Activated CD8-positive, alpha-beta memory T cell treated with anti-CD3 and anti-CD28 coated beads, Interleukin-2, amount 50 U/mL, for 1 hour (primary cell): ENCODE data around the gene ACAN.

ENCODE experiments used
- DNase-seq: peaks from one replicate; pipeline ENCODE4 v3.0.0-alpha.2; 2020; ENCODE audit errors: extremely low read depth

The ACAN gene

DNA sequence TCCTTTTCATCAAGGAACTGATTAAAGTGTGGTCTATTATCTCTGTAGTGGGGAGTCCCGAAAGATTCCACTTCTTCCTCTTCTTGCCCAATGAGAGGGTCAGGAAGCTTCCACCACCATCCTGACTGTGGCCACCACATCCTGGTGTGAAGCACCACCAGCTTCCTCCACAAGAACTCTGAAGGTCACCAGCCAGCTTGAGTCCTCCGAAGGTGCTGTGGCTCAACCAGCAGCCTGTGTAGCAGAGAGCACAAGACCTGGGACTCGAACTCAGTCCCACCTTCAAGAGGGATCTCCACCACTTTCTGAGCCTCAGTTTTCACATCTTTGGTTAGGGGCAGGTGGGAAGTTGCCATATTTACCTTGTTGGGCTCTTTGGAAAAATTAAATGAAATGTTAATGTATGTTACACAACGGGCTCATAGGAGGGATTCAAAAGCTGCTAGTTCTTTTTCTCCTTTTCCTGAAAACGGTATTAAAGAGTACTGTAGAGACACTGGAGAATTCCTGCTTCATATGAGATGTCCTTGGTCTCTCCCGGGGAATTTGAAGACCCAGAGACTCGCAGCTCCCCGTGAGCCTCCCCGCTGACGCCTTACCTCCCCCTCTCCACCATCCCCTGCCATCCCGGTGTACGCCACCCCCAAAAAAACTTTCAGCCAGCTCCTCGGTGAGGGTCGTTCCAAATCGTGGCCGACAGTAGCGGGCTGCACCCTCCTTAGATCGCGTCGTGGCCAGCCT is 816 bp upstream of the ACAN start:
- DNase-seq, result no peak

DNA sequence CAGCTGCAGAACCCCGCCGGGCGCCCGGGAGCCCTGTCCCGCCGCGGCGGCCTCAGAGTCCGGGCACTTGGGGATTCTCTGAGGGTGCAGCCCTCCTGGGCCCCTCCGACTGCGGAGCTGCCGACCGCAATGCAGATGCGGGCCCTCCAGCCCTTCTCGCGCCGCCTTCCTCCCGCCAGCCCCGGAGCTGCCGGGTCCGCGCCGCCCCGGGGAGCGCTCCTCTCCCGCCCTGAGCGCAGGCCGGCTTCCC is 320 bp upstream of the ACAN start:
- DNase-seq, result no peak

DNA sequence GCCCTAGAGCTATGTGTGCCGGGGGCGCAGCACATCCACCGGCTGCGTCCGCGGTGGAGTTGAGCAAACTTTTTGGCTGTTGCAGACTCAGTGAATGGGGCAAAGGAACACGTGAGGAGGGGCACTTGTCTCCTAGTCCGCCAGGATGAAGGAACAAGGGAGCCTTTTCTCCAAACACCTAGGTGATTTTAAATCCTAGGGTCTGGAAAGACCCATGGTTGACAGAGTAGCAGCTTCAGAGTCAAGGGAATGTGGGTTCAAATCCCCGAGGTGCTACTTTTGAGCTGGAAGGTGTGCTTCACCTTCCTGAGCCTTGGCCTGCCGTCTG is 648 bp downstream of the ACAN start:
- no peak for DNase-seq

DNA sequence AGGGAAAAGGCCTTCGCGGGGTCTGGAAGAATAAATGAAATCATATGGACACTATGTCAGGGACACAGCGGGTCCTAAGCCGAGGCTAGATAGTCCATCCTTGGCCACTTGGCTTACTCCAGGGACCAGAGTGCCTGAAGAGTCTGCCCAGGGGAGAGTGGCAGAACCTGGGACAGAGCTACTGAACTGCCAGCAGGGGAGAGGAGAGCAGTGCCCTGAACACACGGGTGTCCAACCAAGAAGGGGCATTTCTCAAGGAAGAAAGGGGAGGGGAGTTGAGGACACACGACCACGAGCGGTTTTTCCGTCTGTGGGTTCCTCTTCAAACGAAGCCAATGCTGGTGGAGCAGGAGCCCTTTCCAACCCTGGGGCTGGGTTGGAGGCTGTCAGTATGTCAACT is 1.0 kb downstream of the ACAN start:
- no peak for DNase-seq

DNA sequence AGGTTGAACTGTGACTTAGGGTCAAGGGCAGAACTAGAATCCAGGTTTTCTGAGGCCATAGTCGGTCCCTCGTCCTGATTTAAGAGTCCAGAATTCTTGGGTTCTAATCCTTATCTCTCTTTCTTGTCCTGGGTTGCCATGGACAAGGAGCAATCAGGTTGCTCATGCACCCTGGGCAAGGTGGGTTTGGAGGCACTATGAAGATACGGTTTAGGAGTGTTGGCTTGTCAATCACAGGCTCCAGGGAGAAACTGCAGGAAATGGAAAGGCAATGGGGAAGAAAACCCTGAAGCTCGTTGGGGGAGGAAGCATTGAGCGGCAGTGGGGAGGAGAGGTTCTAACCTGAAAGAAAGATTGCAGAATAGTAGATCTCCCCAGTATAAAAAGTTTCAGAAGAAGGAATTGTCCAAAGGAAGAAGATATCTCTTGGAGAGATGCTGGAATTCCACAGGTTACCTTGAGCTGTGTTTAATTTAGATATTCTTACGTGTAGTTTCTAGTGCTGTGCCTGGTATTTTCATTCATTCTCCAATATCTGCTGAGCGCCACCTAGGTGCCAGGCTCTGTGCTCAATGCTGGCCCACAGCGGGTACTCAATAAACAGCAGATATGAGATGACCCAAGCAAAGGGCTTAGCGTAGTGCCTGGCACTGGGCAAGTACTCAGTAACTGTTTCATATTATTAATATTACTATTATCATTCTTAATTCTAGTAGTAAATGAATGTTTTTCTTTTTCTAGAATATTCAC is 2.0 kb downstream of the ACAN start:
- DNase-seq, result no peak

DNA sequence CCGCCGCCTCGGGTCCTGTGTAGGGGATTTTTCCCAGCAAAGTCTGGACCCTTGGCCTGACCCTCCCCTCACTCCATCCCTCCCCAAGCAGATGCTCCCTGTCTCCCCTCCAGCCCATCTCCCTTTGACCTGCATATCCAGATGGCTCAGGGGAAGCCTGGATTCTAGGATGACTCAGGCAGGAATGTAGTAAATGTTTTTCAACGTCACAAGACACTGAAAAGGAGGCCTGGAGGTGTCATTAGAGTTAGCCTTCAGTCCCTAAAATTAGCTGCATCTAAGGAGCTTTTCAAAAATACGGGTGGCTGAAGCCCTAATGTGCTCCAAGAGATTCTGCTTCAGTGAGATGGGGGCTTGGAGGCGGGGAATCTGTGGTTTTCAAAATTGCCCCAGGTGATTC is 7.2 kb downstream of the ACAN start:
- DNase-seq, result no peak

DNA sequence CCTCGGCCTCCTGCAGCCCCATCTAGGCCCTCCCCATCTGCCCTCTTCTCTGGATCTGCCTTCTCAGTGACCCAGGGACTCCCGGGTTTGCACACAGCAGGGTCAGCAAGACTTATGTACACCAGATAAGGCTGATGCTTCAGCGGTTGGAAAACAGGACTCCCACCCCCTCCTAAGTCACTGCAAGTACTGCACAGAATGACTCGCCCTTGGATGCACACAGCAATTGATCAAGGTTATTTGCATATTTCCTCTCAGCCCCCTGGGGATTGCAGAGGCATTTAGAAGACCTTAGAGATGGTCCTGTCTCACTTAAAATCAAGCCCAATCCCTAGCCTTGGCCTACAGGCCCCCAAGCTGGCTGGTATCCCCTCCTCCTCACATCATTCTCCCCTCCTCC is 8.9 kb downstream of the ACAN start:
- DNase-seq, result no peak

DNA sequence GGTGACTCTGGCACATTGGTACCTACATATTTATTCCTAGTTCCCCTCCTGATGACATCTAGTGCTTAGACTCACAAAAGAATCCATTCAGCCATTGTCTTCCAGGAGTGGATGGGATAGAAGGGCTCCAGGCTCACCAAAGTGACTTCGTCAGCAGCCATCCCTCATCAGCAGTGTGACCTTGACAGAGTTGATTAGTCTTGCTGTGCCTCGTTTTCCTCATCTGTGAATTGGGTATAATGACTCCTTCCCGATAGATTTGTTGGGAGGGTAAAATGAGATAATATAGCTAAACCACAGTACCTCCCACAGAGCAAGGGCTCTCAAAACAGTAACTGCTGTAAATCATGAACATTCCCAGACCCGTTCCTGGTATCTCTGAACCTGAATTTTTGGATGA is 10.7 kb downstream of the ACAN start:
- DNase-seq, result no peak

DNA sequence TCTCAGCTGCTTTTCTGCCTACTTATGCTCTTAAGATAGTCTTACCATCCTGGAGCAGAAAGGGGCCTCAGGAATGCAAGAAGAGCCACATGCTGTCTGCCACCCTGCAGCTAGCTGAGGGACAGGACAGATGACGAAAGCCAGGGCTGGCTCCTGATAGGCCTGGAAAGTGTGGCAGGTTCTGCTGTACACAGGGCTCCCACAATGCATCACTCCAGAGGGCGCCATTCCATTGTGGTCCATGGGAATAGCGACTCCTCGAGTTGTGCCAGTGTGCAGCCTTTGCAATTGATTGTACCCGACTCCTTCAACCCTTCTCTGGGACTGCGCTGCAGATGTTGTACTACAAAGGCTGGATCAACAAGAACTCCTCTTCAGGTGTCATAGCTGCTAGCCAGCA is 11.2 kb downstream of the ACAN start:
- no peak for DNase-seq

DNA sequence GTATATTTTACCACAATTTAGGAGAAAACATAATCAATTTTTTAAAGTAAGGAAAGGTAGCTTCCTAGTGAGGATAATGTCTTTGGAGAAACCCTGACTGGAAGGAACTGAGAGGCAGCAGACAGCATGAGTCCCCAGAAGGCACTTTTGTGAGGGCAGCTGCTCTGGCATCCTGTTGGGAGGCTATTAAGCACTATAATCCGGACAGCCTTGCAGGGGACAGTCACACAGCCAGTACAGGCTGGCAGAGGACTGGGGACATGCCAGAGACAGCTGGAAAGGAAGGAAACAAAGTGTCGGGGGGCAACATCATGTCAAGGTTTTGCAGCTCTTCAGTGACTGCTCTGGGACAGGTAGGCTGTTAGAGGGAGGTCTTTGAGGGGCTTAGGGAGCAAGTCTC is 15.7 kb downstream of the ACAN start:
- no peak for DNase-seq

DNA sequence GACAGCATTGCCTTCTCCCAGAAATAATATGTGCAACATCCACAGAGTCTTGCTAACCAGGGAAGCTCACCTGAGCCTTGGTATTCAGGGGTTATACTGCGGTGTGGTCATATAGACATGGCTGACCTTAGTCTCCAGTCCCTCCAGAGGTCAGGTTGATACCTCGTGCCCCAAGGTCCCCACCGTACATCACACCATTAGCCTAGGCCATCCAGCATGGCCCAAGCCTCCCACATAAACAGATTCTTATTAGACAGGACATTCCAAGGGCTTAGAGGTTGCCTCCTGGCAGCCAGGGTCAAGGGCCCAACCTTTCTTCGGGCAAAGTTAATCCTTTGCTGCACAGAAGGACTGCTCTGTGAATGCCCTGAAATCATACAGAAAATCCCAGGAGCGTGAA is 18.8 kb downstream of the ACAN start:
- DNase-seq, result no peak

DNA sequence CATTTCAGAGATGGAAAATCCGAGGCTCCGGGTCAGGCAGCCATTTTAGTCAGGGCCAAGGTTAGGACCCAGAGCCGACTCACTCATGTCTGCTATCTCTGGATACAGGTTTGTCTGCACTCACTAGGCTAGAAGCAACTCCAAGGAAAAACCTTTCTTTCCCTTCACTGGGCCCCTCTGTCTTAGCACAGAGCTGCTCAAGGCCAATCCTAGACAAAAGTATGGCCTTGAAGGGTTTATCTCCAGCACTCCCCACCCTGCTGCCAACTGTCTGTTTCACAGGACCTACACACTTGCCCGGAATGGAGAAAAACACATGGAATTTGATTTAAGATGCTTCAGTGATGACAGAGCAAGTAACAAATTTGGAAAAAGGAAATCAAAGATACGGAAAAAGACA is 25.6 kb downstream of the ACAN start:
- DNase-seq, result no peak

DNA sequence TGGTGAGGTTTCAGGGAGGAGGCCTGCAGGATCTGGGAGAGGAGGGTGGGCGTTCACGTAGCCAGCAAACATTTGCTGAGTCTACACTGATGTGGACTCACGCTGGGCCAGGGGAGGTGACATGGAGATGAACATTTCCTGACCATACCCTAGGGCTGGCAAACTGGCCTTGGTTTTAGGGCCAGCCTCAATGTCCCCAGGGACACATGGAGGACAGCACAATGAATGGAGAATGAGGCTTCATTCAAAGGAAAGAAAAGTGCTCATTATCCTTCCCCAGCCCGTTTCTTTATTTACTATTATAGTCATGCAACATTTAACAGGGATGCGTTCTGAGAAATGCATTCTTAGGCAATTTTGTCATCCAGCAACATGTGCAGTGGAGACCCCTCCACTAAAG is 26.8 kb downstream of the ACAN start:
- DNase-seq, result no peak

DNA sequence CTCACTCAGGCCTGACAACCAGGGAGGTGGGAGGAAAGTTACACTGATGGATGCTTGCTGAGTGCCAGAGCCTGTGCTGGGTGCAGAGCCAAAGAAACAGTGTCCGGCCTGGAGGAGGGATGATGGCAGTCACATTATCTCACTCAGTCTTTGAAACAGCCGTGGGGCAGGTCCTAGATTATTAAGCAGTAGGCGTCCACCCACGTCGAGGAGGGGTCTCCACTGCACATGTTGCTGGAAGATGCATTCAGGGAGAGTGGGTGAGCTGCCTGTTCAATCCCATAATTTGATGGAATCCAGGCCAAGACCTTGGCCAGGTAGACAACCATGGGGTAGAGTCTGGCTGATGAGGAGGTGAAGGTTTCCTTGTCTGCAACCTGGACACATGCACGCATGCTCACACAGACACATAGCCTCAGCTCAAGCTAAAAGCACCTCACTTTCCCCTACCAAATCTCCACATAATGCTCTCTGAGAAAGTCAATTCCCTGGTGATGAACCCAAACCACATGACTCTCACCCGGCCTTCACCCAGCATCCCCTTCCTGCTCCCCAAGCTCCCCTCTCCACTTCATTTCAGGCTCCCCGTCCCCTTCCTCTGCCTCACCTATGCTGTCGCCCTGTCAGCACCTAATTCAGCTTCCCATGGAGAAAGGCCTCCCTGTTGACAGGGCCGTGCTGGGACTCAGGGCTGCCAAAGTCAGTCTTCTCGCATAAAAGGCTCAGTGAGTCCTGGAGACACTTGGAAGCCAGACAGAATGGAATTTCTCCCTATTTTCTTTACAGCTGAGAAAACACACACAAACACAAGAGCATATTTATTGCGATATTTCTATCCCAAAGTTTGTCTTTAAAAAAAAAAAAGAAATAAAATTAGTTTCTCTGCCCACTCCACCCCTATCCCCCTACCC is 29.8 kb downstream of the ACAN start:
- no peak for DNase-seq

DNA sequence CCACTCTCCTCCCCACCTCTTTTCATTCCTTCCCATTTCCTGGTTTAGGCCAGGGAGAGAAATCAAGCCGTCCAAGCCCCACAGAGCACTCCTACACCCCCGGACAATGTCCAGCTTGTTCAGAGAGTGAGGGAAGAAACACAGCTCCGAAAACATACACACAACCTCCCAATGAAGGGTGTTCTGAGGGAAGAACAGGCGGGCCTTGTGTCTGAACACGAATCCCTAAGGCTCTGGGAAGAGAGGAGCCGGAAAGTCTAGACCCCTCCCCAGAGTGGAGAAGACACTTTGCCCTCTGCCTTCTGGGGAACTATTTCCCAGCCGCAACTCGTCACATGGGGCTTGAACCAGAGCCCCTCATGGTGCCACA is 30.5 kb downstream of the ACAN start:
- no peak for DNase-seq

DNA sequence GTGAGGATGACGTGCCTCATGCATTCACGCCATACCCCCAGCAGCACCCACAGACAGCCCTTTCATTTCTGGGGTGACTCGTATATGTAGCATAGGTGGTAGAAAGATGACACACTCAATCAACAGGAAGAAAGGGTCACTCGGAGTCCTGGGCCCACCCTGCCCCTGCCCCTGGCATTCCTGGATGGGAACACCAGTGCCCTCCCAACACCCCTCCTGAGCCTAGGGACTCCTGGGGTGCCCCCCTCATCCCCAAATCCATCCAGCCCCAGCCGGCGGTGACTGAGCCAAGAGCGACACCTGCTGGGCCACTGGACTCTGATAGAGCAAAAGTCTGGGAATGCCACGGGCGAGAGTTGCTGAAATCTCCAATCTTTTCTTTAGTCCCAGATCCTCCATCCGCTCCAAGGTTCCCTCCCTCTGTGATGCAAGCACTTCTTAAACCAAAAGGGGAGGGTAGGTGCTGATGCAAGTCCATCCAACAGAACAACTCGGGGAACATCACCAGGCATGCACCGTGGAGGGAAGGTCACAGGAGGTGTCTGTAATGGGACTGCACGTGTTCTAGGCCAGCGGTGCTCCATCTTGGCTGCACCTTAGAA is 31.1 kb downstream of the ACAN start:
- no peak for DNase-seq

DNA sequence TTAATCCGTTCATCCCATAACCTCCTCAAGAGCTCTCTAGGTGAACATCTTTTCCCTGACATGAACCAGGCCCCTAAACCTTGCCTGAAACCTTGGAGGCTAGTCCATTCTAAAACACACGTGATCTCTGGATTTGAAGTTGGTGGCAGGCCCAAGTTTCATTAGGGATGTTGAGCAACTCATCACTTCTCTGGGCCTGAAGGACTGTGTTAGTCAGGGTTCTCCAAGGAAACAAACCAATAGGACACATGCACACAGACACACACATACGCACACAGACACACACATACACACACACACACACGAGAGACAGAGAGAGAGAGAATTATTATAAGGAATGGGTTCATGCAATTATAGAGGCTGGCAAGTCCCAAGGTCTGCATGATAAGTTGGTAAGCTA is 31.9 kb downstream of the ACAN start:
- DNase-seq, result no peak

DNA sequence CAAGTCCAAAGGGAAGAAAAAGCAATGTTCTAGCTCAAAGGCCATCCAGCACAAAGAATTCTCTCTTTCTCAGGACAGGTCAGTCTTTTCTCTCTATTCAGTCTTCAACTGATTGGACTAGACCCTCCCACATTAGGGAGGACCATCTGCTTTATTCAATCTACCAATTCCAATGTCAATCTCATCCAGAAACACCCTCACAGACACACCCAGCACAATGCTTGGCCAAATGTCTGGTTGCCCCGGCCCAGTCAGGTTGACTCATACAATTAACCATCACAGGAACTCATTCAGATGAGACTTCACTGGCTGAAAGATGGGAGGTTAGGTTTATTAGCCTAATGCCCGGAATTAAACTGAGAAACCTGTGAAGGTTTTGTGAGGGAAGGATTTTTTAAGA is 32.4 kb downstream of the ACAN start:
- no peak for DNase-seq

DNA sequence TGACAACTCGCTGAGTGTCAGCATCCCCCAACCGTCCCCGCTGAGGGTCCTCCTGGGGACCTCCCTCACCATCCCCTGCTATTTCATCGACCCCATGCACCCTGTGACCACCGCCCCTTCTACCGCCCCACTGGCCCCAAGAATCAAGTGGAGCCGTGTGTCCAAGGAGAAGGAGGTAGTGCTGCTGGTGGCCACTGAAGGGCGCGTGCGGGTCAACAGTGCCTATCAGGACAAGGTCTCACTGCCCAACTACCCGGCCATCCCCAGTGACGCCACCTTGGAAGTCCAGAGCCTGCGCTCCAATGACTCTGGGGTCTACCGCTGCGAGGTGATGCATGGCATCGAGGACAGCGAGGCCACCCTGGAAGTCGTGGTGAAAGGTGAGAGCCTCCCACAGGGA is 35.4 kb downstream of the ACAN start:
- DNase-seq, result no peak

DNA sequence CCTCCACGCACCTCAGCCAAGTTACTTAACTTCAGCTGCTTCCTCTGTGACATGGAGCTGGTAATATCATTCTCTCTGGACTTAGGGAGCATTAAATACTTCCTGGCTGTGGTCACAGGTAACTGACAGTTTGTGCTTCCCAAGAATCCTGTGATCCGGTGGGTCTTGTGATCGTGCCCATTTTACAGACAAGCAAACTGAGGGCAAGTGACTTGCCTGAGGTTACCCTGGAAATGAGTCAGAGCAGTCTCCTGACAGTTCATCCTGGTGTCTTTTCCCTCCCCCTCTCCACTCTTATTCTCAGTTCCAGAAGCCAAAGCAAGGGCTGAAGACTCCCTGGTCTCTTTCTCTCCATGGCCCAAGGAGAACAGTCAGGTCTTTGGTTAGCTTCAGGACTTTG is 35.9 kb downstream of the ACAN start:
- no peak for DNase-seq

DNA sequence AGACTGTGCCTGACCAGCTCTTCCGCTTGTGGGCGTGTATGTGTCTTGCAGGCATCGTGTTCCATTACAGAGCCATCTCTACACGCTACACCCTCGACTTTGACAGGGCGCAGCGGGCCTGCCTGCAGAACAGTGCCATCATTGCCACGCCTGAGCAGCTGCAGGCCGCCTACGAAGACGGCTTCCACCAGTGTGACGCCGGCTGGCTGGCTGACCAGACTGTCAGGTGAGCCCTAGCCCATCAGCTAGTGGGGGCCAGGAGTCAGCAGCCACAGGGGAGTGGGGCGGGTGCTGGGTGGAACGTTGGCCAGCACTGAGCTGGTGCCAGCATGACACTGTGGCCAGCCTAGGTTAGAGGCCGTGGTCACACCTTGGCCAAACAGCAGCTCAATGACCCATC is 36.7 kb downstream of the ACAN start:
- no peak for DNase-seq

DNA sequence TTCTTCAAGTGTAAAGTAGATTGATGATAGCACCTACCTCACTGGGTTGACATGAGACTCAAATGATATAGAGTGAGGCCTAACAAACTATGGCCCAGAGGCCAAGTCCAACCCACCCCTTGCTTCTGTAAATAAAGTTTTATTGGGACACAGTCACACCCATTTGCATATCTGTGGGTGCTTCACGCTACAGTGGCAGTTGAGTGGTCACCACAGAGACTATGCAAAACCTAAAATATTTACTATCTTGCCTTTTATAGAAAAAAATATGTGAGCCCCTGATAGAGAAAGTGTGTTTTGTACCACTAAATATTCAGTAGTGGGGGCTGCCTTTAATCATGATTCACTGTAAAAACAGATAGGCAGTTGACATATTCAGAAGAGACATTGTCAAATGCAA is 38.0 kb downstream of the ACAN start:
- no peak for DNase-seq

DNA sequence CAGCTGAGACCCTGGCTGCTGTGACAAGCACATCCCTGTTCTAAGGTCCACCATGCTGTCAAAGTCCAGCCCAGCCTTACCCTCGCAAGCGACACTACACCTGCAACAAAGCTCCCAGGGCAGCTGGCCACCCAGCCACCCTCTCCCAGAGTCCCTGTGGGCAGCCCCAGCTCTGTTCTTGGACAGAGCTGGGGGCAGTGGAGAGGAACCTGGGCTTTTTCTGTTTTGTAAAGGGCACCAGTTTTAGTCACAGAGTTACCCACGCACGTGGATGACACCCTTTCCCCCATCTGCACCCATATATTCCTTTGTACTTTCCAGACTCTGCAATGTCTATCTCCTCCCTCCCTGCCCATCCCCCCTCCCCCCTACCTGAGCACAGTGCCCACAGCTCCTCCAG is 38.9 kb downstream of the ACAN start:
- no peak for DNase-seq
